H9 (cell line): ENCODE data around the gene EFCC1. TPM values are rescaled to one million over a fixed set of nuclear protein-coding genes. Genes with fewer than 3 reads are reported as not detected.
A peak's percentile ranks its signal among the peaks of the same experiment; 100 is the strongest.

ENCODE experiments used
- DNase-seq: peaks from one replicate; pipeline ENCODE4 v3.0.0-alpha.2; 2017
- H2AFZ ChIP-seq: one replicate; pipeline ENCODE4 v1.6.1; 2013; ENCODE audit warnings: mild to moderate bottlenecking, low read length, control low read depth, moderate library complexity
- H2AK5ac ChIP-seq: 2 replicates; pipeline ENCODE4 v1.6.1; 2013; ENCODE audit warnings: low read length, control low read depth, mixed read lengths; ENCODE audit not compliant: insufficient read length
- H2BK120ac ChIP-seq: one replicate; pipeline ENCODE4 v1.6.1; 2013; ENCODE audit warnings: low read depth, mild to moderate bottlenecking, low read length, control low read depth, inconsistent platforms; ENCODE audit not compliant: poor library complexity, severe bottlenecking
- H2BK12ac ChIP-seq: 2 replicates; pipeline ENCODE4 v1.6.1; 2013; ENCODE audit warnings: low read length, control low read depth, mixed read lengths, low read depth; ENCODE audit not compliant: insufficient read length
- H2BK15ac ChIP-seq: 2 replicates; pipeline ENCODE4 v1.6.1; 2013; ENCODE audit warnings: low read depth, low read length, control low read depth
- H2BK20ac ChIP-seq: one replicate; pipeline ENCODE4 v1.6.1; 2013; ENCODE audit warnings: low read depth, mild to moderate bottlenecking, low read length, control low read depth, inconsistent platforms; ENCODE audit not compliant: poor library complexity, severe bottlenecking
- H2BK5ac ChIP-seq: 2 replicates; pipeline ENCODE4 v1.6.1; 2013; ENCODE audit warnings: low read length, control low read depth, mixed read lengths; ENCODE audit not compliant: insufficient read length
- H3K14ac ChIP-seq: 2 replicates; pipeline ENCODE4 v1.6.1; 2013; ENCODE audit warnings: low read length, control low read depth; ENCODE audit not compliant: insufficient read depth
- H3K18ac ChIP-seq: 2 replicates; pipeline ENCODE4 v1.6.1; 2013; ENCODE audit warnings: low read depth, mild to moderate bottlenecking, mixed read lengths, low read length, control low read depth; ENCODE audit not compliant: insufficient read length
- H3K23ac ChIP-seq: 2 replicates; pipeline ENCODE4 v1.6.1; 2013; ENCODE audit warnings: low read length, control low read depth, mixed read lengths, low read depth; ENCODE audit not compliant: insufficient read length
- H3K23me2 ChIP-seq: 2 replicates; pipeline ENCODE4 v1.6.1; 2013; ENCODE audit warnings: low read depth, mild to moderate bottlenecking, mixed read lengths, low read length, control low read depth; ENCODE audit not compliant: insufficient read length, poor library complexity, severe bottlenecking
- H3K27ac ChIP-seq: 2 replicates; pipeline ENCODE4 v1.5.1; 2013; ENCODE audit warnings: low read length, control low read depth, mixed read lengths, low read depth; ENCODE audit not compliant: insufficient read length
- H3K27me3 ChIP-seq: 2 replicates; pipeline ENCODE4 v1.6.1; 2013; ENCODE audit warnings: low read length, control low read depth, inconsistent platforms; ENCODE audit not compliant: insufficient read depth
- H3K4ac ChIP-seq: 2 replicates; pipeline ENCODE4 v1.6.1; 2013; ENCODE audit warnings: low read depth, mild to moderate bottlenecking, control low read depth, inconsistent platforms, low read length, moderate library complexity
- H3K4me1 ChIP-seq: 2 replicates; pipeline ENCODE4 v1.6.1; 2013; ENCODE audit warnings: low read length, control low read depth, inconsistent platforms; ENCODE audit not compliant: insufficient read depth
- H3K4me2 ChIP-seq: 2 replicates; pipeline ENCODE4 v1.6.1; 2013; ENCODE audit warnings: low read length, control low read depth, mixed read lengths; ENCODE audit not compliant: insufficient read length, insufficient read depth
- H3K56ac ChIP-seq: 2 replicates; pipeline ENCODE4 v1.6.1; 2013; ENCODE audit warnings: low read depth, mild to moderate bottlenecking, mixed read lengths, low read length, control low read depth; ENCODE audit not compliant: insufficient read length
- H3K79me1 ChIP-seq: 2 replicates; pipeline ENCODE4 v1.6.1; 2013; ENCODE audit warnings: low read depth, mild to moderate bottlenecking, moderate library complexity, low read length, control low read depth, inconsistent platforms; ENCODE audit not compliant: insufficient read depth, poor library complexity, severe bottlenecking
- H3K79me2 ChIP-seq: 2 replicates; pipeline ENCODE4 v1.6.1; 2013; ENCODE audit warnings: low read length, control low read depth, inconsistent platforms; ENCODE audit not compliant: insufficient read depth
- H3K9ac ChIP-seq: 2 replicates; pipeline ENCODE4 v1.6.1; 2013; ENCODE audit warnings: low read length, control low read depth, mixed read lengths; ENCODE audit not compliant: insufficient read length; ENCODE audit errors: extremely low read depth
- H3K9me3 ChIP-seq: one replicate; pipeline ENCODE4 v1.6.1; 2013; ENCODE audit warnings: low read depth, low read length, inconsistent platforms; ENCODE audit not compliant: control insufficient read depth
- H3T11ph ChIP-seq: one replicate; pipeline ENCODE4 v1.6.1; 2013; ENCODE audit warnings: mild to moderate bottlenecking, low read length, control low read depth, inconsistent platforms
- H4K20me1 ChIP-seq: one replicate; pipeline ENCODE4 v1.6.1; 2013; ENCODE audit not compliant: control insufficient read depth, insufficient read length, insufficient read depth
- H4K5ac ChIP-seq: 2 replicates; pipeline ENCODE4 v1.6.1; 2013; ENCODE audit warnings: low read depth, mild to moderate bottlenecking, mixed read lengths, low read length, control low read depth; ENCODE audit not compliant: insufficient read length
- H4K8ac ChIP-seq: replicated peaks from 2 replicates; pipeline ENCODE4 v1.6.1; 2013; ENCODE audit warnings: low read length, control low read depth, mixed read lengths, low read depth; ENCODE audit not compliant: insufficient read length
- H4K91ac ChIP-seq: 2 replicates; pipeline ENCODE4 v1.6.1; 2013; ENCODE audit warnings: low read depth, mild to moderate bottlenecking, moderate library complexity, mixed read lengths, low read length, control low read depth; ENCODE audit not compliant: insufficient read length
- H3K27ac Mint-ChIP-seq, 3 experiments: 2 replicates in 2 of 3; 3 replicates in 1 of 3; pipeline ENCODE4 v1.8.0; 2020 to 2021; ENCODE audit warnings: mixed read lengths in 3 of 3, mild to moderate bottlenecking in 1 of 3, moderate library complexity in 1 of 3
- H3K27me3 Mint-ChIP-seq: 2 replicates; pipeline ENCODE4 v1.8.0; 2021; ENCODE audit warnings: low read depth, mild to moderate bottlenecking, moderate library complexity, mixed read lengths
- H3K36me3 Mint-ChIP-seq, 3 experiments: 2 replicates in 2 of 3; 3 replicates in 1 of 3; pipeline ENCODE4 v1.8.0; 2020 to 2021; ENCODE audit warnings: low read depth in 3 of 3, mixed read lengths in 3 of 3; ENCODE audit not compliant: insufficient read depth in 1 of 3
- H3K4me1 Mint-ChIP-seq, 2 experiments: 2 replicates each; pipeline ENCODE4 v1.8.0; 2020; ENCODE audit warnings: mixed read lengths in 2 of 2
- H3K4me3 Mint-ChIP-seq, 2 experiments: 2 replicates in 1 of 2; 3 replicates in 1 of 2; pipeline ENCODE4 v1.8.0; 2020 to 2021; ENCODE audit warnings: mild to moderate bottlenecking in 2 of 2, mixed read lengths in 2 of 2, moderate library complexity in 1 of 2
- H3K9me3 Mint-ChIP-seq, 2 experiments: 2 replicates in 1 of 2; 3 replicates in 1 of 2; pipeline ENCODE4 v1.8.0; 2020; ENCODE audit warnings: mild to moderate bottlenecking in 2 of 2, mixed read lengths in 2 of 2, moderate library complexity in 1 of 2
- CTCF ChIP-seq: fragments of 200-600 bp; sonication (generic); conservative IDR thresholded peaks from 3 replicates; pipeline ENCODE4 v1.8.0; 2021; ENCODE audit warnings: antibody characterized with exemption, mild to moderate bottlenecking
- WGBS: extraction: QIAGEN DNeasy Blood & Tissue Kit; methylation state at CpG from one replicate; pipeline ENCODE4 v1.1.7; 2013; ENCODE audit warnings: missing lambda C conversion rate, low lambda C conversion rate, mixed read lengths; ENCODE audit not compliant: insufficient read length; ENCODE audit errors: extremely low coverage; 5-methylcytosine and 5-hydroxymethylcytosine counted together
- total RNA-seq: library from RNA; stranded (reverse); gene quantifications from 2 replicates; pipeline ENCODE4 v1.2.1, GENCODE V29; 2021

Gene EFCC1
- total RNA-seq, 1 experiment from 2014 or later = 0.09 TPM

DNA sequence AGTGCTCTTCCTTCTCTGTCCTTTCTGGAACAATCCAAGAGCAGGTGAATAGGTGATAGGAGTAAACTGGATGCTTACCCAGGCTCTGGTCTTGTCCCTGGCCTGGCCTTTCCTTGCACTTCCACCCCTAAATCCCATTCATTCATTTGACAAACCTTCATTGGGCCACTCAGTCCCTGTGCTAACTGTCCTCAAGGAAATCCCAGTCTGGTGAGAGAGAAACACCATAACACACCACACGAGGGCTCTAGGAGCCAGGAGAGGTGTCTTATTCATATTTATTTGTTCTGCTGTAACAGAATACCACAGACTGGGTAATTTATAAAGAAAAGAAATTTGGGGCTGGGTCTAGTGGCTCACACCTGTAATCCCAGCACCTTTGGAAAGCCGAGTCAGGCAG lies 22.8 kb downstream of the EFCC1 start:
- Histone ChIP-seq H3K23me2 (no peaks in the 10 kb centered on the region), H2AK5ac (no peak overlapping the region), H3K18ac (no peak overlapping the region), H4K8ac (no peak overlapping the region), H3K4me1 (no peaks in the 10 kb centered on the region), H2BK120ac (no peak overlapping the region), H4K20me1 (no peaks in the 10 kb centered on the region), H3K9ac (no peak overlapping the region), H3K4ac (no peak overlapping the region), H3K9me3 (no peaks in the 10 kb centered on the region), H2BK5ac (no peak overlapping the region), H3K79me2 (no peaks in the 10 kb centered on the region), H3K27me3 (peaks cover 3% of the 10 kb centered on the region; the same call in 1 of the 2 replicates), H3K14ac (no peak overlapping the region), H3K79me1 (no peaks in the 10 kb centered on the region), H3K27ac (no peak overlapping the region), H3K4me2 (no peak overlapping the region), H3K23ac (no peak overlapping the region), H4K5ac (no peak overlapping the region), H2AFZ (no peak overlapping the region), H3K56ac (no peak overlapping the region), H4K91ac (no peak overlapping the region), H2BK12ac (no peak overlapping the region), H3T11ph (no peak overlapping the region), H2BK15ac (no peak overlapping the region), H2BK20ac (no peak overlapping the region)
- no peak overlapping the region for H3K4me3 Mint-ChIP-seq
- no CpG with 5 or more reads among the region's 2 CpGs for WGBS
- H3K9me3 Mint-ChIP-seq = peaks cover 0 to 3% of the 10 kb centered on the region in 2 experiments; a peak in 2 of 5 replicates
- TF ChIP-seq CTCF = peak; percentile 41; the same call in 2 of the 3 replicates
- peaks cover 0 to 3% (median 0%) of the 10 kb centered on the region in 3 experiments; a peak in 1 of 7 replicates for H3K36me3 Mint-ChIP-seq
- H3K27ac Mint-ChIP-seq = no peak overlapping the region
- H3K4me1 Mint-ChIP-seq = peaks cover 2 to 5% of the 10 kb centered on the region in 2 experiments; a peak in 3 of 4 replicates
- H3K27me3 Mint-ChIP-seq = peaks cover 61% of the 10 kb centered on the region
- DNase-seq = no peak
